Stomach (tissue), 9 donors: ENCODE measurements around the gene TM4SF4. TPM values are rescaled to one million over a fixed set of nuclear protein-coding genes. Genes with fewer than 3 reads are reported as not detected.

Source experiments
- DNase-seq, 2 donors: peaks; one replicate each; pipeline versions ENCODE4 v3.0.0 to v3.0.0-alpha.2; 2013 to 2019
- H3K27ac ChIP-seq, 5 donors: fragments of 200-600 bp in 4 of 5; sonication (generic) in 4 of 5; one replicate each; pipeline ENCODE4 v1.5.1; 2013 to 2019; ENCODE audit warnings: mild to moderate bottlenecking in 1 of 5, moderate library complexity in 1 of 5
- H3K27me3 ChIP-seq, 3 donors: fragments of 200-600 bp; sonication (generic); one replicate each; pipeline ENCODE4 v1.5.1; 2017 to 2019; ENCODE audit warnings: mixed run types in 1 of 3
- H3K36me3 ChIP-seq, 4 donors: fragments of 200-600 bp; sonication (generic); 1 replicate in 3 of 4; 2 replicates in 1 of 4; pipeline ENCODE4 v1.5.1; 2016 to 2019
- H3K4me1 ChIP-seq, 4 donors: fragments of 200-600 bp; sonication (generic); one replicate each; pipeline ENCODE4 v1.5.1; 2016 to 2019
- H3K4me3 ChIP-seq, 4 donors: fragments of 200-600 bp; sonication (generic) in 3 of 4; one replicate each; pipeline ENCODE4 v1.5.1; 2016 to 2019; ENCODE audit warnings: mild to moderate bottlenecking in 1 of 4
- H3K9me3 ChIP-seq, 4 donors: fragments of 200-600 bp; sonication (generic); one replicate each; pipeline ENCODE4 v1.5.1; 2016 to 2019
- CTCF ChIP-seq, 7 experiments: fragments of 450-650 bp in 4 of 7; fragments of 200-600 bp in 3 of 7; sonication (generic) in 3 of 7; IDR thresholded peaks; one replicate each; pipeline ENCODE4 v1.5.1; 2016 to 2019; ENCODE audit warnings: antibody characterized with exemption in 7 of 7, control low read depth in 2 of 7, mild to moderate bottlenecking in 1 of 7
- EP300 ChIP-seq: sonication (generic); formaldehyde crosslinking; IDR thresholded peaks from one replicate; pipeline ENCODE4 v1.6.1; 2017; ENCODE audit warnings: antibody characterized with exemption
- POLR2A ChIP-seq, 4 donors: fragments of 450-650 bp; IDR thresholded peaks; one replicate each; pipeline ENCODE4 v1.6.1; 2016; ENCODE audit warnings: antibody characterized with exemption in 4 of 4, control low read depth in 2 of 4, mild to moderate bottlenecking in 1 of 4, moderate library complexity in 1 of 4
- POLR2AphosphoS5 ChIP-seq, 3 donors: sonication (generic); formaldehyde crosslinking; IDR thresholded peaks; one replicate each; pipeline ENCODE4 v1.6.1; 2016; ENCODE audit warnings: antibody characterized with exemption in 3 of 3
- WGBS, 5 donors: extraction: QIAGEN DNeasy Blood & Tissue Kit in 3 of 5; methylation state at CpG; one replicate each; pipeline versions ENCODE4 v1.1.5 to v1.1.7; 2013 to 2018; 5-methylcytosine and 5-hydroxymethylcytosine counted together
- intact Hi-C: fragments of 100-400 bp; cut with DNase I; formaldehyde crosslinking; loops from one replicate; pipeline ENCODE4 v1.15.1; 2023; ENCODE audit warnings: low total_unique reads
- polyA plus RNA-seq, 3 donors: library from polyadenylated mRNA; stranded (reverse); fragments of 200-250 nt; gene quantifications; one replicate each; pipeline ENCODE4 v1.2.3, GENCODE V29; 2013
- total RNA-seq, 5 donors: library from RNA; depleted of rRNA; stranded (reverse); fragments of >200 nt; gene quantifications; one replicate each; pipeline versions ENCODE4 v1.1.0 to v1.2.3, GENCODE V29; 2014 to 2016
- donor health status: healthy with polysubstance abuse.
- donor health status: Bipolar disorder and iron deficiency.
- donor health status: healthy.

The TM4SF4 gene
- total and polyA plus RNA-seq, 8 donors, result 1.4 to 40.8 (median 9.9) TPM; not detected in 1

GRCh38 chr3:149453140-149453805 lies 21.2 kb upstream of the TM4SF4 start:
- Histone ChIP-seq H3K36me3 (no peaks in the 10 kb centered on the region), H3K27me3 (no peaks in the 10 kb centered on the region), H3K27ac (no peak overlapping the region), H3K9me3 (peaks cover 0 to 17% (median 6%) of the 10 kb centered on the region in 4 donors), H3K4me3 (no peak overlapping the region), H3K4me1 (peaks cover 0 to 18% (median 3%) of the 10 kb centered on the region in 4 donors)
- TF ChIP-seq POLR2A (IDR thresholded peaks at IDR 0.05), result no peak
- TF ChIP-seq CTCF (IDR thresholded peaks at IDR 0.05), result no peak
- TF ChIP-seq EP300, result no peak
- no peak for TF ChIP-seq POLR2AphosphoS5 (IDR thresholded peaks at IDR 0.05)
- intact Hi-C loops, result no loop called here
- no peak for DNase-seq
- WGBS, 5 donors, result 89 to 94% (median 94%) methylated on average over 1 of the region's 1 CpG

GRCh38 chr3:149454746-149455145 lies 19.8 kb upstream of the TM4SF4 start:
- H3K9me3 ChIP-seq, result peaks cover 0 to 17% (median 6%) of the 10 kb centered on the region in 4 donors
- H3K36me3 ChIP-seq, result no peaks in the 10 kb centered on the region
- no peak overlapping the region for H3K4me3 ChIP-seq
- DNase-seq, result no peak
- no peaks in the 10 kb centered on the region for H3K27me3 ChIP-seq
- peaks cover 5 to 8% (median 6%) of the 10 kb centered on the region in 4 donors for H3K4me1 ChIP-seq
- H3K27ac ChIP-seq, result no peak overlapping the region
- intact Hi-C loops, result no loop called here
- TF ChIP-seq EP300 (no peak), POLR2A (IDR thresholded peaks at IDR 0.05) (no peak), CTCF (IDR thresholded peaks at IDR 0.05) (no peak), POLR2AphosphoS5 (IDR thresholded peaks at IDR 0.05) (no peak)

GRCh38 chr3:149455366-149455765 lies 19.1 kb upstream of the TM4SF4 start:
- intact Hi-C loops, result no loop called here
- no peak for DNase-seq
- H3K4me1 ChIP-seq, result peaks cover 5 to 10% (median 9%) of the 10 kb centered on the region in 4 donors
- TF ChIP-seq CTCF (IDR thresholded peaks at IDR 0.05) (no peak), POLR2A (IDR thresholded peaks at IDR 0.05) (no peak), POLR2AphosphoS5 (IDR thresholded peaks at IDR 0.05) (no peak), EP300 (no peak)
- H3K27ac ChIP-seq, result no peak overlapping the region
- 55 to 68% (median 60%) methylated on average over 3 of the region's 3 CpGs for whole genome bisulfite sequencing, 5 donors
- H3K27me3 ChIP-seq, result no peaks in the 10 kb centered on the region
- no peaks in the 10 kb centered on the region for H3K36me3 ChIP-seq
- H3K9me3 ChIP-seq, result peaks cover 0 to 17% (median 6%) of the 10 kb centered on the region in 4 donors
- no peak overlapping the region for H3K4me3 ChIP-seq

- H3K27me3 ChIP-seq, result no peaks in the 10 kb centered on the region
- TF ChIP-seq POLR2A (IDR thresholded peaks at IDR 0.05) (no peak), POLR2AphosphoS5 (IDR thresholded peaks at IDR 0.05) (no peak), EP300 (no peak), CTCF (IDR thresholded peaks at IDR 0.05) (no peak)
- peaks cover 0 to 17% (median 6%) of the 10 kb centered on the region in 4 donors for H3K9me3 ChIP-seq
- H3K4me1 ChIP-seq, result peaks cover 5 to 15% (median 12%) of the 10 kb centered on the region in 4 donors
- intact Hi-C loops, result no loop called here
- no peaks in the 10 kb centered on the region for H3K36me3 ChIP-seq
- no peak for DNase-seq
- H3K27ac ChIP-seq, result no peak overlapping the region
- 46 to 82% (median 63%) methylated on average over 1 of the region's 1 CpG for WGBS, 5 donors
- H3K4me3 ChIP-seq, result no peak overlapping the region
Observed at GRCh38 chr3:149455989-149456388, 18.5 kb upstream of the TM4SF4 start.
